ENCODE measurements around the gene SNAI3. TPM values are rescaled to one million over a fixed set of nuclear protein-coding genes. Genes with fewer than 3 reads are reported as not detected.
A peak's percentile ranks its signal among the peaks of the same experiment; 100 is the strongest.

SNAI3 gene
- 6.7 TPM for total RNA-seq

GRCh38 chr16:88686439-88687253, at the start of gene SNAI3:
Gene SNAI3 (minus strand): TSS chr16:88686507. CDS start chr16:88686406, 101 bp downstream.
- DNase-seq (ENCODE audit: low read depth in 2 of 3, low spot score in 2 of 3) = peak in 2 of 3 donors; percentile 68 to 75

- no peak for DNase-seq (ENCODE audit: low read depth in 2 of 3, low spot score in 2 of 3)
Observed at GRCh38 chr16:88736088-88736487, 49.8 kb upstream of the SNAI3 start.

- no peak for DNase-seq (ENCODE audit: low read depth in 2 of 3, low spot score in 2 of 3)
Observed at GRCh38 chr16:88735616-88736015, 49.3 kb upstream of the SNAI3 start.

GRCh38 chr16:88735121-88735520, 48.8 kb upstream of the SNAI3 start:
- DNase-seq (ENCODE audit: low read depth in 2 of 3, low spot score in 2 of 3) = no peak

- no peak for DNase-seq (ENCODE audit: low read depth in 2 of 3, low spot score in 2 of 3)
Observed at GRCh38 chr16:88734361-88734728, 48.0 kb upstream of the SNAI3 start.

- DNase-seq (ENCODE audit: low read depth in 2 of 3, low spot score in 2 of 3) = no peak
Observed at GRCh38 chr16:88733630-88734360, 47.5 kb upstream of the SNAI3 start.

- DNase-seq (ENCODE audit: low read depth in 2 of 3, low spot score in 2 of 3) = no peak
Observed at GRCh38 chr16:88732961-88733294, 46.6 kb upstream of the SNAI3 start.

- DNase-seq (ENCODE audit: low read depth in 2 of 3, low spot score in 2 of 3) = no peak
Observed at GRCh38 chr16:88732172-88732960, 46.1 kb upstream of the SNAI3 start.

GRCh38 chr16:88731699-88732098, 45.4 kb upstream of the SNAI3 start:
- no peak for DNase-seq (ENCODE audit: low read depth in 2 of 3, low spot score in 2 of 3)

GRCh38 chr16:88730632-88731607, 44.6 kb upstream of the SNAI3 start:
- DNase-seq (ENCODE audit: low read depth in 2 of 3, low spot score in 2 of 3) = no peak

- no peak for DNase-seq (ENCODE audit: low read depth in 2 of 3, low spot score in 2 of 3)
Observed at GRCh38 chr16:88727871-88728270, 41.6 kb upstream of the SNAI3 start.

- DNase-seq (ENCODE audit: low read depth in 2 of 3, low spot score in 2 of 3) = no peak
Observed at GRCh38 chr16:88726981-88727380, 40.7 kb upstream of the SNAI3 start.

GRCh38 chr16:88726408-88726749, 40.1 kb upstream of the SNAI3 start:
- DNase-seq (ENCODE audit: low read depth in 2 of 3, low spot score in 2 of 3) = no peak

GRCh38 chr16:88725609-88726407, 39.5 kb upstream of the SNAI3 start:
- DNase-seq (ENCODE audit: low read depth in 2 of 3, low spot score in 2 of 3) = no peak

- DNase-seq (ENCODE audit: low read depth in 2 of 3, low spot score in 2 of 3) = no peak
Observed at GRCh38 chr16:88724855-88725555, 38.7 kb upstream of the SNAI3 start.

GRCh38 chr16:88723911-88724310, 37.6 kb upstream of the SNAI3 start:
- no peak for DNase-seq (ENCODE audit: low read depth in 2 of 3, low spot score in 2 of 3)

GRCh38 chr16:88723507-88723887, 37.2 kb upstream of the SNAI3 start:
- no peak for DNase-seq (ENCODE audit: low read depth in 2 of 3, low spot score in 2 of 3)

- DNase-seq (ENCODE audit: low read depth in 2 of 3, low spot score in 2 of 3) = no peak
Observed at GRCh38 chr16:88722784-88723506, 36.6 kb upstream of the SNAI3 start.

Measured in hematopoietic multipotent progenitor cell (in vitro differentiated cells).